ENCODE measurements around the gene FSD1L. TPM values are rescaled to one million over a fixed set of nuclear protein-coding genes. Genes with fewer than 3 reads are reported as not detected.

FSD1L gene
- total and polyA plus RNA-seq, 2 experiments from 2014 or later: 5.2 to 7.1 TPM

DNA sequence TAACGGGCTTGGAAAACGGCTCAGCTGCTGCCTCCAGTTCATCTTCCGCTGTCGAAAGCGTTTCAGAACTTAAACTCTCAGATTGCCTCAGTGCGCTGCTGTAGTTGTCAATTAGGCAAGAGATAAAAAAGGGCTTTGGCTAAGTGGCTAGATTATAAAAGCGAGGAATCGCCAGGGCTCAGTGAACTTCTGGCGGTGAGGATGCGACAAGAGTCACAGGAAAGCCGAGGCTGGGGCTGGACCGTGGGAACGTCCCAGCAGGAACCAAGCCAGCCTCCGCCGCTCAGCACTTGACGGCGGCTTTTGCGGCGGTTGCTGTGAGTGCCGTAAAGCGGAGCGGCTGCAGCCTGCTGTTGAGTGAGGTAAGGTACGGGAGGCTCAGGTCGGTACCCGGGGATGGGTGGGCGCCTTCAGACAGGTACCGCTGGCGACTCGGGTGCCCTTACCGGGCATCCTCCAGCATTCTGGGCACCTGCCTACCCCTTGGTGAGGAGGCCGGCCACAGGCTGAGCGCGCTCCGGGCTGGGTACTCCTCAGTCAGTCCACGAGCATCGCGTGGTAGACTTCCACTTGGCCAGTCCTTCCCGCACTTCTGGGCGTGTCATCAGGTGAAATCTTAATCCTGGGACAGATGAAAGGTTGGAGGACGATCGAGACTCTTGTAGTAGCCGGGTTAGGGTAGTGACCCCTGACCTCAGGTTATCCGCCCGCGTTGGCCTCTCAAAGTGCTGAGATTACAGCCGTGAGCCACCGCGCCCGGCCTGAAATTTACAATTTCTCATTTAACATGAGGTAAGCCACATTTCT lies 110.2 kb downstream of the FSD1L start, which contains the start of gene FKTN:
Gene FKTN (plus strand): TSS at position 328 of the 807 bp plus-strand sequence. CDS start 16,902 bp downstream, outside the sequence.
- Histone ChIP-seq H3K27ac (ENCODE audit: low read depth) (no peak within 1 kb of the TSS), H2AFZ (peak within 1 kb of the TSS; percentile 100), H4K20me1 (replicated peaks; ENCODE audit: insufficient read depth) (no peaks in the 10 kb centered on the region), H3K27me3 (ENCODE audit: insufficient read depth) (no peaks in the 10 kb centered on the region; the same call in 1 of the 2 replicates), H3K36me3 (ENCODE audit: insufficient read depth) (peaks cover 9% of the 10 kb centered on the region), H3K4me2 (peak within 1 kb of the TSS; percentile 93), H3F3A (replicated peaks; ENCODE audit: low read depth) (no peaks in the 10 kb centered on the region), H3K4me1 (ENCODE audit: insufficient read depth) (peaks cover 6% of the 10 kb centered on the region; the same call in 1 of the 2 replicates), H3K9me2 (ENCODE audit: insufficient read depth) (0 out of 2 replicates have a peak, but pooled peaks cover 3% of the 10 kb centered on the region), H3K79me2 (replicated peaks; ENCODE audit: insufficient read depth) (peaks cover 15% of the 10 kb centered on the region), H3K4me3 (peak within 1 kb of the TSS; percentile 72)
- peaks cover 40% of the 10 kb centered on the region for H3K36me3 Mint-ChIP-seq (ENCODE audit: low read depth)
- peak; percentile 83 for TF ChIP-seq POLR2AphosphoS5 (IDR thresholded peaks at IDR 0.05; ENCODE audit: low read depth)
- TF ChIP-seq, protein P1, sequence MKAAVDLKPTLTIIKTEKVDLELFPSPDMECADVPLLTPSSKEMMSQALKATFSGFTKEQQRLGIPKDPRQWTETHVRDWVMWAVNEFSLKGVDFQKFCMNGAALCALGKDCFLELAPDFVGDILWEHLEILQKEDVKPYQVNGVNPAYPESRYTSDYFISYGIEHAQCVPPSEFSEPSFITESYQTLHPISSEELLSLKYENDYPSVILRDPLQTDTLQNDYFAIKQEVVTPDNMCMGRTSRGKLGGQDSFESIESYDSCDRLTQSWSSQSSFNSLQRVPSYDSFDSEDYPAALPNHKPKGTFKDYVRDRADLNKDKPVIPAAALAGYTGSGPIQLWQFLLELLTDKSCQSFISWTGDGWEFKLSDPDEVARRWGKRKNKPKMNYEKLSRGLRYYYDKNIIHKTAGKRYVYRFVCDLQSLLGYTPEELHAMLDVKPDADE (IDR thresholded peaks at IDR 0.05): 0 out of 2 replicates have a peak, but pooled peaks have one; percentile 54
- TF ChIP-seq ZNF462 (CRISPR knock-in tag; IDR thresholded peaks at IDR 0.05): no peak
- H3K4me1 Mint-ChIP-seq: peaks cover 7% of the 10 kb centered on the region; the same call in 2 of the 3 replicates
- H3K9me3 Mint-ChIP-seq: peaks cover 43% of the 10 kb centered on the region
- peak; percentile 94 for DNase-seq (ENCODE audit: low spot score)
- H3K27me3 Mint-ChIP-seq (ENCODE audit: insufficient read depth, low read depth, poor library complexity): peaks cover 11% of the 10 kb centered on the region
- peak; percentile 96 for ATAC-seq
- H3K27ac Mint-ChIP-seq: no peak within 1 kb of the TSS
- peak within 1 kb of the TSS; percentile 89 for H3K4me3 Mint-ChIP-seq
